ENCODE results near the gene SIK3. TPM values are rescaled to one million over a fixed set of nuclear protein-coding genes. Genes with fewer than 3 reads are reported as not detected.

The SIK3 gene
- total and polyA plus RNA-seq, 2 donors (not counting 3 experiments of a cell fraction or from before 2014, with no cell fraction given), result 10.3 to 21.3 TPM

DNA sequence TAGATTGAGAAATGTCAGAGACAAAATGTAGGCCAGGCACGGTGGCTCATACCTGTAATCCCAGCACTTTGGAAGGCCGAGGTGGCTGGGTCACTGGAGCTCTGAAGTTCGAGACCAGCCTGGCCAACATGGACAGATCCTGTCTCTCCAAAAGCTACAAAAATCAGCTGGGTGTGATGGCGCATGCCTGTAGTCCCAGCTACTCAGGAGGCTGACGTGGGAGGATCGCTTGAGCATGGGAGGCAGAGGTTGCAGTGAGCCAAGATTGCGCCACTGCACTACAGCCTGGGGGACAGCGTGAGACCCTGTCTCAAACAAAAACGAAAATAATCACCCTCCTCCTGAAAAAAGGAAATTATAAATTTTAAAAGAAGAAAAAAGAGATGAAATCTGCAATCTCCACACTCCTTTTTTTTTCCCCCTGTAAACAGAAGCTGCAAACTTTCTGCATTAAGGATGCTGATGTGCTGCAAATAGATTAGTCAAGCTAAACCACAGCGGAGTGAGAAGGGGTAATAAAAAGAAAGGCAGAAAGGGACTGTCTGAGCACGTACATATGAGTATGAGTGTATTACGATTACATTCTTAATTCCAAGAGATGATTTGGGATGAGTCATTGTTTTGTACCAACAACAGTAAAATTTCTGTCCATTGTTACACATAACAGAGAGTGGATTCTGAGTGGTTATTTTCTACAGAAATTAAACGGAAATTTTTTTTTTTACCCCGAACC, 87.3 kb downstream of the SIK3 start:
- FAIRE-seq (no peak), DNase-seq (ENCODE audit: low read depth, low spot score) (peak; percentile 37)
- H3K27me3 ChIP-seq (ENCODE audit: control insufficient read depth in 2 of 2, insufficient read depth in 2 of 2, low read length in 2 of 2), result no peaks in the 10 kb centered on the region
- no peaks in the 10 kb centered on the region for H3K36me3 ChIP-seq (ENCODE audit: control insufficient read depth in 2 of 2, extremely low read depth in 1 of 2, insufficient read depth in 2 of 2, low read length in 2 of 2)
- ChIA-PET CTCF (interaction anchor here (1.0 to 1.4 kb wide), 3 partner anchors 17 to 131 kb away, joined by 3 to 5 read pairs (median 5); no protein-coding TSS in a partner anchor), POLR2A (no interaction called here)
- no peak overlapping the region for H3K27ac ChIP-seq (ENCODE audit: insufficient read depth, low read depth, low read length)
- dilution Hi-C loops (cut with MboI; ENCODE audit: extremely low pct_ligation_motif_present, low sequenced_read_pairs) (no loop called here), intact Hi-C loops (cut with micrococcal nuclease) (loop anchor here (5.0 kb wide), 1 partner anchor 86 kb away; the partner anchor contains the start of gene SIK3)
- H3K4me3 ChIP-seq (replicated peaks in 1 of 3; ENCODE audit: insufficient read depth in 1 of 3, low read depth in 1 of 3, low read length in 3 of 3), result no peak overlapping the region
- no peaks in the 10 kb centered on the region for H3K9me1 ChIP-seq (replicated peaks; ENCODE audit: control insufficient read depth, extremely low read depth, insufficient read depth, low read length)
- H3K4me2 ChIP-seq (ENCODE audit: insufficient read depth, low read length), result no peak overlapping the region
- peak; percentile 58 for TF ChIP-seq FOS (IDR thresholded peaks at IDR 0.05; ENCODE audit: borderline replicate concordance, insufficient read depth, low read length)
- no peak for TF ChIP-seq MAX (IDR thresholded peaks at IDR 0.05; ENCODE audit: insufficient read depth, insufficient read length)
- no peak for TF ChIP-seq MYC (IDR thresholded peaks at IDR 0.05; ENCODE audit: low read depth, low read length)
- TF ChIP-seq, protein P1, sequence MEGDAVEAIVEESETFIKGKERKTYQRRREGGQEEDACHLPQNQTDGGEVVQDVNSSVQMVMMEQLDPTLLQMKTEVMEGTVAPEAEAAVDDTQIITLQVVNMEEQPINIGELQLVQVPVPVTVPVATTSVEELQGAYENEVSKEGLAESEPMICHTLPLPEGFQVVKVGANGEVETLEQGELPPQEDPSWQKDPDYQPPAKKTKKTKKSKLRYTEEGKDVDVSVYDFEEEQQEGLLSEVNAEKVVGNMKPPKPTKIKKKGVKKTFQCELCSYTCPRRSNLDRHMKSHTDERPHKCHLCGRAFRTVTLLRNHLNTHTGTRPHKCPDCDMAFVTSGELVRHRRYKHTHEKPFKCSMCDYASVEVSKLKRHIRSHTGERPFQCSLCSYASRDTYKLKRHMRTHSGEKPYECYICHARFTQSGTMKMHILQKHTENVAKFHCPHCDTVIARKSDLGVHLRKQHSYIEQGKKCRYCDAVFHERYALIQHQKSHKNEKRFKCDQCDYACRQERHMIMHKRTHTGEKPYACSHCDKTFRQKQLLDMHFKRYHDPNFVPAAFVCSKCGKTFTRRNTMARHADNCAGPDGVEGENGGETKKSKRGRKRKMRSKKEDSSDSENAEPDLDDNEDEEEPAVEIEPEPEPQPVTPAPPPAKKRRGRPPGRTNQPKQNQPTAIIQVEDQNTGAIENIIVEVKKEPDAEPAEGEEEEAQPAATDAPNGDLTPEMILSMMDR (IDR thresholded peaks at IDR 0.05; ENCODE audit: extremely low read depth in 1 of 2, insufficient read depth in 1 of 2, low read depth in 1 of 2, low read length in 2 of 2), result no peak
- no peak for TF ChIP-seq POLR2A (IDR thresholded peaks at IDR 0.05; ENCODE audit: low read depth, low read length)
- no peak for TF ChIP-seq EZH2 (IDR thresholded peaks at IDR 0.05; ENCODE audit: borderline replicate concordance, low read depth, low read length, severe bottlenecking)
- no peak for TF ChIP-seq GATA2 (IDR thresholded peaks at IDR 0.05; ENCODE audit: insufficient read depth, insufficient read length, low read depth, low read length)
- TF ChIP-seq POLR2AphosphoS5 (IDR thresholded peaks at IDR 0.05; ENCODE audit: insufficient read depth, low read depth, low read length), result no peak
- peak; percentile 73 for TF ChIP-seq JUN (IDR thresholded peaks at IDR 0.05; ENCODE audit: borderline replicate concordance, insufficient read depth, insufficient read length, low read depth)
- H3K9ac ChIP-seq (replicated peaks; ENCODE audit: extremely low read depth, insufficient read depth, low read length), result no peak overlapping the region
- no peaks in the 10 kb centered on the region for H4K20me1 ChIP-seq (replicated peaks; ENCODE audit: control insufficient read depth, extremely low read depth, insufficient read depth, low read length)
- no TSS peak for BruUV-seq (replicated peaks)
- H3K9me3 ChIP-seq (replicated peaks; ENCODE audit: control insufficient read depth, insufficient read depth, low read length), result no peaks in the 10 kb centered on the region
- no peak overlapping the region for H2AFZ ChIP-seq (ENCODE audit: low read depth, low read length)
- no peaks in the 10 kb centered on the region for H3K4me1 ChIP-seq (ENCODE audit: control insufficient read depth, extremely low read depth, insufficient read depth, low read length)
- H3K79me2 ChIP-seq (ENCODE audit: control insufficient read depth, insufficient read depth, low read length), result no peaks in the 10 kb centered on the region

Measured in endothelial cell of umbilical vein (primary cell).